Activated CD4-positive, alpha-beta memory T cell treated with anti-CD3 and anti-CD28 coated beads, Interleukin-2, amount 10 ng/mL, durations not matched to agents 7 days and 5 days (primary cell): ENCODE results near the gene HOATZ. TPM values are rescaled to one million over a fixed set of nuclear protein-coding genes. Genes with fewer than 3 reads are reported as not detected.
A peak's percentile ranks its signal among the peaks of the same experiment; 100 is the strongest.

Source experiments
- CTCF ChIA-PET: fragments of 350-600 bp; sonication (Branson Sonifier 250); formaldehyde crosslinking; loops from one replicate; lab custom pipeline; 2021; ENCODE audit warnings: antibody characterized with exemption, inconsistent platforms; lab: Charles Lee
- POLR2A ChIA-PET: fragments of 350-600 bp; sonication (Branson Sonifier 250); formaldehyde crosslinking; loops from one replicate; lab custom pipeline; 2021; ENCODE audit warnings: antibody characterized with exemption; lab: Charles Lee
- DNase-seq: peaks from one replicate; pipeline ENCODE4 v3.0.0-alpha.2; 2020
- H3K27ac Mint-ChIP-seq: one replicate; pipeline ENCODE4 v1.8.0; 2021; ENCODE audit warnings: mild to moderate bottlenecking, mixed read lengths
- H3K27me3 Mint-ChIP-seq: one replicate; pipeline ENCODE4 v1.8.0; 2021; ENCODE audit warnings: mixed read lengths
- H3K36me3 Mint-ChIP-seq: one replicate; pipeline ENCODE4 v1.8.0; 2021; ENCODE audit warnings: low read depth, mixed read lengths
- H3K4me1 Mint-ChIP-seq: one replicate; pipeline ENCODE4 v1.8.0; 2021; ENCODE audit warnings: mixed read lengths
- H3K4me3 Mint-ChIP-seq: one replicate; pipeline ENCODE4 v1.8.0; 2021; ENCODE audit warnings: mild to moderate bottlenecking, mixed read lengths
- H3K9me3 Mint-ChIP-seq: one replicate; pipeline ENCODE4 v1.8.0; 2021; ENCODE audit warnings: mixed read lengths
- total RNA-seq, 2 experiments: library from RNA; stranded (reverse); gene quantifications; one replicate each; pipeline ENCODE4 v1.2.3, GENCODE V29; 2021

HOATZ gene
- total RNA-seq, 2 experiments from 2014 or later: not detected

GRCh38 chr11:111526501-111526900 is 11.9 kb downstream of the HOATZ start:
- H3K36me3 Mint-ChIP-seq: no peaks in the 10 kb centered on the region
- POLR2A ChIA-PET: no interaction called here
- no peak for DNase-seq
- CTCF ChIA-PET: no interaction called here
- no peak overlapping the region for H3K4me3 Mint-ChIP-seq
- peaks cover 16% of the 10 kb centered on the region for H3K4me1 Mint-ChIP-seq
- no peaks in the 10 kb centered on the region for H3K27me3 Mint-ChIP-seq
- H3K9me3 Mint-ChIP-seq: no peaks in the 10 kb centered on the region
- no peak overlapping the region for H3K27ac Mint-ChIP-seq

GRCh38 chr11:111527279-111527678 is 12.7 kb downstream of the HOATZ start:
- no peaks in the 10 kb centered on the region for H3K9me3 Mint-ChIP-seq
- POLR2A ChIA-PET: no interaction called here
- no peaks in the 10 kb centered on the region for H3K27me3 Mint-ChIP-seq
- CTCF ChIA-PET: no interaction called here
- no peak overlapping the region for H3K27ac Mint-ChIP-seq
- no peak for DNase-seq
- peaks cover 21% of the 10 kb centered on the region for H3K4me1 Mint-ChIP-seq
- H3K4me3 Mint-ChIP-seq: no peak overlapping the region
- H3K36me3 Mint-ChIP-seq: no peaks in the 10 kb centered on the region

GRCh38 chr11:111528557-111528956 is 14.0 kb downstream of the HOATZ start:
- ChIA-PET CTCF (no interaction called here), POLR2A (interaction anchor here (0.7 kb wide), 1 partner anchor 10 kb away, joined by 3 read pairs; no protein-coding TSS in a partner anchor)
- Mint-ChIP-seq H3K27me3 (no peaks in the 10 kb centered on the region), H3K4me1 (peaks cover 23% of the 10 kb centered on the region), H3K36me3 (no peaks in the 10 kb centered on the region), H3K9me3 (no peaks in the 10 kb centered on the region), H3K27ac (no peak overlapping the region), H3K4me3 (no peak overlapping the region)
- no peak for DNase-seq

DNA sequence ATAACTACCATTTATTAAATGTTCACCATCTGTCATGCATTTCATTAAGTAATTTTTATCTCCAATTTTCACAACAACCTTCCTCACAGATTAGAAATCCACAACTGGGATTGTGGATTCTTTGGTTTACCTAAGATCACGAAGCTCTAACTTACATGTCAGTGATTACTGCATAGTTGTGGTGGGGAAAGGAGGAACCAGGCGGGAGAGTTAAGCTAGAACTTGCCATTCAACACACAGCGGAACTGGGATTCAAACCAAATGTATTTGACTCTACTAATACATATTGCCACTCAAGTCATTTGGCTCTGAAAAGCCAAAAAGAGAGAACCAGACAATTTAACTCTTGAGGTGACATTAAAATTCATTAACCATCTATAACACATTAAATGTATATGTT is 15.5 kb downstream of the HOATZ start:
- peaks cover 23% of the 10 kb centered on the region for H3K4me1 Mint-ChIP-seq

GRCh38 chr11:111531136-111531535 is 16.6 kb downstream of the HOATZ start:
- Mint-ChIP-seq H3K27me3 (peaks cover 13% of the 10 kb centered on the region), H3K27ac (no peak overlapping the region), H3K36me3 (no peaks in the 10 kb centered on the region), H3K4me3 (no peak overlapping the region), H3K4me1 (peaks cover 23% of the 10 kb centered on the region), H3K9me3 (no peaks in the 10 kb centered on the region)
- no peak for DNase-seq
- ChIA-PET CTCF (interaction anchor here (1.1 kb wide), 1 partner anchor 36 kb away, joined by 3 read pairs; no protein-coding TSS in a partner anchor), POLR2A (no interaction called here)

More for the DNA sequence above, 15.5 kb downstream of the HOATZ start:
- ChIA-PET POLR2A (no interaction called here), CTCF (no interaction called here)
- no peak for DNase-seq
- Mint-ChIP-seq H3K9me3 (no peaks in the 10 kb centered on the region), H3K27me3 (peaks cover 10% of the 10 kb centered on the region), H3K4me3 (no peak overlapping the region), H3K36me3 (no peaks in the 10 kb centered on the region), H3K27ac (no peak overlapping the region)

GRCh38 chr11:111531687-111532364 is 17.2 kb downstream of the HOATZ start:
- H3K27me3 Mint-ChIP-seq: peaks cover 20% of the 10 kb centered on the region
- no peaks in the 10 kb centered on the region for H3K9me3 Mint-ChIP-seq
- no peak overlapping the region for H3K4me3 Mint-ChIP-seq
- peak; percentile 58 for DNase-seq
- H3K36me3 Mint-ChIP-seq: no peaks in the 10 kb centered on the region
- peaks cover 18% of the 10 kb centered on the region for H3K4me1 Mint-ChIP-seq
- H3K27ac Mint-ChIP-seq: no peak overlapping the region
- POLR2A ChIA-PET: no interaction called here
- CTCF ChIA-PET: interaction anchor here (1.1 kb wide), 1 partner anchor 35 kb away, joined by 3 read pairs; no protein-coding TSS in a partner anchor

DNA sequence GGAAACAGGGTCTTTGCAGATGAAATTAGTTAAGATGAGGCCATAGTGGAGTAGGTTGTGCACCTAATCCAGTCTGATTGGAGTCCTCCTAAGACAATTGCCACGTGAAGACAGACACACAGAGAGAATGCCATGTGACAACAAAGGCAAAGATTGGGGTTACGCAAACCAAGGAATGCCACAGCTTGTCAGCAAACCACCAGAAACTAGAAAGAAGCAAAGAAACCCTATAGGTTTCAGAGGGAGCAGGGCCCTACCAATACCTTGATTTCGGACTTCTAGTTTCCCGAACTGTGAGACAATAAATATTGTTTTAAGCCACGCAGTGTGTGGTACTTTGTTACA is 17.8 kb downstream of the HOATZ start:
- ChIA-PET POLR2A (no interaction called here), CTCF (no interaction called here)
- no peaks in the 10 kb centered on the region for H3K36me3 Mint-ChIP-seq
- no peaks in the 10 kb centered on the region for H3K9me3 Mint-ChIP-seq
- no peak overlapping the region for H3K27ac Mint-ChIP-seq
- no peak for DNase-seq
- peaks cover 24% of the 10 kb centered on the region for H3K27me3 Mint-ChIP-seq
- H3K4me1 Mint-ChIP-seq: peaks cover 18% of the 10 kb centered on the region
- H3K4me3 Mint-ChIP-seq: no peak overlapping the region

- H3K36me3 Mint-ChIP-seq: no peaks in the 10 kb centered on the region
Measured at GRCh38 chr11:111535281-111535680, 20.7 kb downstream of the HOATZ start.

DNA sequence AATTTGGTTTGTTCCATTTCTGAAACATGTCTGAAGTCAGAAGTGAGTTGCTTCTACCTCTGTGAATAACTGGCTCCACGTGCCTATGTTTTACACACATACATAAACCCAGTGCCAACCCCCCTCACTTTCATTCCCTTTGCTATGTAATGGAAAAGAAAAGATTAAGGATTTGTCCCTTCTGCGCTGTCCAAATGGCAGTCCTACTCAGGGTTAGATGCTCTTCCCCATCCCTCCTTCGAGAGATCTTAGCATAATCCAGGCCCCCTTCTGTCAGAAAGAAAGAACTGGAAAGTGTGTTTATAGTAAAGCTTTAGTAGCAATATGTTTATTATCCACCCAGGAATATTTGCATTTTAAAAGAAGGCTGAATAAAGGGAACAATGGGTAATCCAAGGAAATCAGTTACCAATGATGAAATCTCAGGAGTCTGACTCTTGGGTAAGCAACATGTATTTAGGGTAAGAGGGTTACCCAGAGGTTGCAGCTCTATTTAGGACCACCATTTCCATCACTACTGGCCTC is 22.8 kb downstream of the HOATZ start:
- DNase-seq: no peak
- no peak overlapping the region for H3K27ac Mint-ChIP-seq
- H3K36me3 Mint-ChIP-seq: no peaks in the 10 kb centered on the region
- peaks cover 18% of the 10 kb centered on the region for H3K4me1 Mint-ChIP-seq
- no peaks in the 10 kb centered on the region for H3K9me3 Mint-ChIP-seq
- H3K27me3 Mint-ChIP-seq: peaks cover 65% of the 10 kb centered on the region
- H3K4me3 Mint-ChIP-seq: no peak overlapping the region
- ChIA-PET POLR2A (no interaction called here), CTCF (interaction anchor here (1.6 kb wide), 1 partner anchor 26 kb away, joined by 3 read pairs; no protein-coding TSS in a partner anchor)

More at GRCh38 chr11:111535281-111535680, 20.7 kb downstream of the HOATZ start:
- H3K27me3 Mint-ChIP-seq: peaks cover 52% of the 10 kb centered on the region
- H3K4me3 Mint-ChIP-seq: no peak overlapping the region
- ChIA-PET CTCF (no interaction called here), POLR2A (no interaction called here)
- no peak for DNase-seq
- H3K9me3 Mint-ChIP-seq: no peaks in the 10 kb centered on the region
- H3K4me1 Mint-ChIP-seq: peaks cover 20% of the 10 kb centered on the region
- no peak overlapping the region for H3K27ac Mint-ChIP-seq

DNA sequence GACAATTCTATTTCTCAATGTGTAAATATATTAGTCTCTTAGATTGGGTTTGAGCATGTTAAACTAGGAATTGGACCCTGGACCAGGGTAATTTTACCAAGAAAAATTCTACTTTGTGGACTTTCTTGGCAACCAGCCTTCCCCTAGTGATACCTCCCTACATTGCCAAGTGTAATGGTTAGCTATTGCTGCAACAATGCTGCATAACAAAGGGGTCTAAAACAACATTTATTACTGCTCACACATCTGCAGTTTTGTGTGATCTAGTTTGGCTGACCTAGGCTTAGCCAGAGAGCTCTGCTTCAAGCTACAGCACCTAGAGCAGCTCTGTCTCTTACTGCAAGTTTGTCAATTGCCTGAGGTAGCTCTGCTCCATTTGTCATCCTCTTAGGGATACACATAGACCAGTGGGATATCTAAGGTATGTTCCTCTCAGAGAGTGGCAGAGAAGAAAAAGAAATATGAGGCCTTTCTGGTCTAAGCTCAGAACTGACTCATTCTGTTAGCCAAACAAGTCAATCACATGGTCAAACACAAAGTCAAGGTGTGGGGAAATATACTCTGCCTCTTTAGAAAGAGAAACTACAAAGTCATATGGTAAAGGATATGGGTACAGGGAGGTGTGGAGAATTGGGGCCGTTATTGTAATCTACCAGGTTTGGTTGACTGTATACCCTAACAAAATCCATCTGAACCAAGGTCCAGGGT is 24.0 kb downstream of the HOATZ start:
- POLR2A ChIA-PET: interaction anchor here (0.8 kb wide), 1 partner anchor 10 kb away, joined by 3 read pairs; no protein-coding TSS in a partner anchor
- Mint-ChIP-seq H3K36me3 (no peaks in the 10 kb centered on the region), H3K27ac (no peak overlapping the region), H3K4me1 (peaks cover 20% of the 10 kb centered on the region), H3K9me3 (no peaks in the 10 kb centered on the region), H3K4me3 (no peak overlapping the region), H3K27me3 (peaks cover 76% of the 10 kb centered on the region)
- DNase-seq: no peak
- CTCF ChIA-PET: interaction anchor here (1.6 kb wide), 1 partner anchor 25 kb away, joined by 3 read pairs; no protein-coding TSS in a partner anchor

DNA sequence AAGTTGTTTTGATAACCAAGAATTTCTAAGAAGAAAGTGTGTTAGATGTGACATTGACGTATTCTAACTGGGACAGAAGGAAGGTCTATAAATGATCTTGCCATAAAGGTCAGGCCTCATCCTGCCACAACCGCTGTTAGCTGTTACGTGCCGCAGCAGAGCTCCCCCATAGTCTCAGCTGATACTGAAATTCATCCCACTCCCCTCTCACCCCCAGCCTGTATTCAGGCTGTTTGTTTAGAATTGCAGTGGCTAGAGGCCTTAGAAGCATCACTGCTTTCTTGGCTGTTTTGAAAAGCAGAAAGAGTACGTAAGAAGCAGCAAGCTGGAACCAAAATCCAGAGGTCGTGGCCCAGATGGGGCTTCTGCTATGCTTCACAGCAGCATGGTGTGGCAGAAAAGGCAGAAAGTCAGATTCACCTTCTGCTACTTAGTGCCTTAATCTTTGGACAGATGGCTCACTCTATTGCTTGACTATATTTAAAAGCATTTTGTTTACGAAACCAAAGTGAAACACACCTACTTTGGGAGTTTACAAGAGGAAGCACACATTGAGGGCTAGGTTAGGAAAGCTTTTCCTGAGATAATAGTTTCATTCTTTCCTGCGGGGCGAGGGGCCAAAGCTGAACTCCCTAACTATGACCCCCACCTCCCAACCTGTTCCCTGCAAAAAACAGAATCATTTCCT is 25.0 kb downstream of the HOATZ start:
- POLR2A ChIA-PET: no interaction called here
- Mint-ChIP-seq H3K36me3 (no peaks in the 10 kb centered on the region), H3K27me3 (peaks cover 74% of the 10 kb centered on the region), H3K4me3 (no peak overlapping the region), H3K9me3 (no peaks in the 10 kb centered on the region), H3K4me1 (peaks cover 20% of the 10 kb centered on the region), H3K27ac (no peak overlapping the region)
- no peak for DNase-seq
- CTCF ChIA-PET: no interaction called here

- Mint-ChIP-seq H3K36me3 (no peaks in the 10 kb centered on the region), H3K4me1 (peaks cover 20% of the 10 kb centered on the region), H3K4me3 (peak within 1 kb of the TSS; percentile 14), H3K27ac (no peak within 1 kb of the TSS), H3K27me3 (peaks cover 71% of the 10 kb centered on the region), H3K9me3 (no peaks in the 10 kb centered on the region)
- no peak for DNase-seq
- CTCF ChIA-PET: no interaction called here
- POLR2A ChIA-PET: no interaction called here
Measured at GRCh38 chr11:111540114-111540936, 25.7 kb downstream of the HOATZ start, which contains the start of gene LAYN. TSS of gene LAYN (plus strand) at chr11:111540720. CDS start at chr11:111540844, 124 bp downstream.
